Keratinocyte (primary cell): ENCODE results near the gene MSH2.

ENCODE experiments used
- CTCF ChIP-seq, 3 experiments: IDR thresholded peaks in 1 of 3; conservative IDR thresholded peaks in 1 of 3; optimal IDR thresholded peaks in 1 of 3; 2 replicates in 2 of 3; 3 replicates in 1 of 3; pipeline versions ENCODE3 to v1.5.1; 2011; ENCODE audit warnings: low read length in 3 of 3, mild to moderate bottlenecking in 3 of 3, moderate library complexity in 2 of 3, control low read depth in 1 of 3, inconsistent platforms in 1 of 3; ENCODE audit not compliant: insufficient read depth in 2 of 3; ENCODE audit errors: extremely low read depth in 1 of 3
- EZH2 ChIP-seq: IDR thresholded peaks from one replicate; pipeline ENCODE4 v1.6.1; 2012; ENCODE audit warnings: inconsistent platforms, mild to moderate bottlenecking, low read length, moderate library complexity

GRCh38 chr2:47414682-47415458 lies 11.9 kb downstream of the MSH2 start:
- TF ChIP-seq CTCF (optimal IDR thresholded peaks at IDR 0.05 in 1 of 3, IDR thresholded peaks at IDR 0.05 in 1 of 3, conservative IDR thresholded peaks at IDR 0.05 in 1 of 3; ENCODE audit: extremely low read depth in 1 of 3, insufficient read depth in 2 of 3, low read length in 3 of 3) (no peak), EZH2 (no peak)
